Renal pelvis (tissue), 4 donors: Measurements from ENCODE around the gene STXBP1. TPM values are rescaled to one million over a fixed set of nuclear protein-coding genes. Genes with fewer than 3 reads are reported as not detected.

Experiments
- DNase-seq: peaks from one replicate; pipeline ENCODE4 v3.0.0-alpha.2; 2013
- polyA plus RNA-seq, 3 donors: library from polyadenylated mRNA; unstranded; fragments of 120-200 nt; gene quantifications; one replicate each; pipeline ENCODE4 v1.2.1, GENCODE V29; 2013; ENCODE audit not compliant: insufficient read length in 3 of 3

Gene STXBP1
- polyA plus RNA-seq, 3 donors: 27.7 to 33.4 (median 33.1) TPM

DNA sequence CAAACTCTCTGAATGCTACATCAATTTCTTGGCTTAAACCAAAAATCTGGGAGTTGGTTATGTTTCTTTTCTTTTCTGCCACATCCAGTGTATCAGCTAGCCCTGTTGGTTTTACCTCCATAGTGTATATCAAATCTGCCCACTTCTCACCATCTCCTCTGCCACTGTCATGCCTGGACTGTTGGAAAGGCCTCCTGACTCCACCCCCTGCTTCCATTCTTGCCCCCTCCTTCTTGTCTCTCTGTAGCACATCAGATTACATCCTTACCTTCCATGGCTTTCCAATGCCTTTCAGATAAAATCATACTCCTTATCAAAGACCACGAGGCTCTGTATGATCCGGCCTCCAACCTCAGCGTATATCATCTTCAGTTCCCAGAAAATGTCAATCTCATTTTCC, 35.4 kb downstream of the STXBP1 start:
- DNase-seq: no peak

DNA sequence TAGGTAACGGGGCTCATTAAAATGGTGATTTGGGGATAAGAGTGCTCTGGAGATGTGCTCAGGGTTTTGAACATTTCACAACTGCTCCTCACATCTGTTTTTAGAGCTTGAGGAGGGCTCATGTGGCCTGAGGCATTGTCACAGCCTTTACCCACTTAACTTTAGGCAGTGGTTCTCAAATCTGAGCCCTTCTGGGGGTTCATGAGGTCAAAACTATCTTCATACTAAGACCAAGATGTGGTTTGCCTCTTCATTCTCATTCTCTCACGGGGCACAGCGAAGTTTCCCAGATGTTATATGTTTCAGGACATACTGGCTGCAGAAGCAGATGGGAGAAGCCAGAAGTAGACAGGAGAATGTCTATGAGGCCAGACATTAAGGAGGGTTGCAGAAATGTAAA, 38.4 kb downstream of the STXBP1 start:
- no peak for DNase-seq

DNA sequence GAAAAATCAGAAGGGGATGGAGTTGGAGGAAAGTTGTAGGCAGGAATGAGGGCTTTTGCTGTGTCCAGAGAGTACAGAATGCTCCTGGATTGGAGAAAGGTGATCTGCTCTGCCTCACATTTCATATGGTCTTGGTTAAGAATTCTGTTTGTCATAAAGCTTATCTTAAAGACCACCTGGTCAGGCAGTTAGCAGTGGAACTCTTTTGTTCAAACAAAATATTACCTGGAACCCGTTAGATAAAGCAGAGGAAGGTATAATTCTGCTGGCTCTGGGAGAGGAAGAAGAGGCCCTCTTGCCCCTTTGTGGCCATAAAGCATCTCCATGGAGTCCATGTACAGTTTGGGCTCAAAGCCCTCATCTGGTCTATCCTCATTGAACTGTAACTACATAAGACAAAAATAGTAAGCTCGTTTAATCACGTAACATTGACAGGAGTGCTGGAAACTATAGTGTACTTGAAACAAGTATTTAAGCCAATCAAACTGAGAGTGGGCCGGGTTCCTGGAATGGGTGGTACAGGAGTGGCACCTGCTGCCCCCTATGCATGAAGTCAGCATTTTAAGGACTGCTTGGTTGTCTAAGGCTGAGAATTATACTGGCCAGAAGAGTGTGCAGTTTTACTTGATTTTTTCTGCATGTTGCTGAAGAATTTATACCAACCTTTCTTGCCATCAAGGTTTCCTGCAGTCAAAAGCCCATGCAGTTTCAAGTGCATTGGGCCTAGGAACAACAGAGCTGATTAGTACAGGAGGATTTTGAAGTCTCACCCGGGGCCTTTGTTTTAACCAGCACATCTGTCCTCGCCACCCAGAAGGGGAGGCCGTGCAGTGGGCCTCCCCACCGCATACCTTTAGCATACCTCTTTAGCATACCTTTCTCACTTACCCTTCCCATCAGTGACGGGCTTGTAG, 39.9 kb downstream of the STXBP1 start:
- DNase-seq: no peak

DNA sequence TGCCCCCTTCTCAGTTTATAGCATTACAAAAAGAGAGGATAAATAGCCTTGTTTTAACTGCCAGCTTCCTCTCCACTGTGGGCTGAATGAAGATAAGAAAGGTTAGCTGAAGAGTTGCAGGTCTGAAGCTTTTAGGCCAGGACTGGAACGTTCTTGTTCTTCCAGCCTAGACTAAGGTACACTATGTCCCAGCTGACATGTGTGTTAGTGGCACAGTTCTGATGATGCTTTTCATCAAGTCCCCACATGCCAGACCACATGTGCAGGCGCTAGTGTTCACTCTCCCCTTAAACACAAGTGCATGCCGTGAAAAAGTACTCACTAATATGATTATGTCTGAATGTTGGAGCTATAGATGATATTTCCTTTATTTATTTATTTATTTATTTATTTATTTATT, 40.7 kb downstream of the STXBP1 start:
- no peak for DNase-seq

DNA sequence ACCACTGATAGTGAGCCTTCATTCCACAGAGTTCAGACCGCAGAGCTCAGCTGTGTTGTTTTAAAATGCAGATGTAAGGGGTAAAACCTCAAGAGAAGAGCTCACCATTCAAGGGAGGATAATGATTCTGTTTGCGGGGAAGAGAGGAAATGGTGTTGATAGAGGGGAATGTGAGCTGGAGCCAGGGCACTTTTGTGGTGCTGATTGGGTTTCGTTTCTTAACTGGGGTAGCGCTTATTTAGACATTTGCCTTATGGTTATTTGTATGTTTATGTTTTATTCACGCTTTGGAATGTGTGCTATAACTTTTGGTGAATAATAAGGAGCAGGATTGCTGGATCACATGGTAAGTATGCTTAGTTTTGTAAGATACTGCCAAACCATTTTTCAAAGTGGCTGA, 42.5 kb downstream of the STXBP1 start:
- no peak for DNase-seq

DNA sequence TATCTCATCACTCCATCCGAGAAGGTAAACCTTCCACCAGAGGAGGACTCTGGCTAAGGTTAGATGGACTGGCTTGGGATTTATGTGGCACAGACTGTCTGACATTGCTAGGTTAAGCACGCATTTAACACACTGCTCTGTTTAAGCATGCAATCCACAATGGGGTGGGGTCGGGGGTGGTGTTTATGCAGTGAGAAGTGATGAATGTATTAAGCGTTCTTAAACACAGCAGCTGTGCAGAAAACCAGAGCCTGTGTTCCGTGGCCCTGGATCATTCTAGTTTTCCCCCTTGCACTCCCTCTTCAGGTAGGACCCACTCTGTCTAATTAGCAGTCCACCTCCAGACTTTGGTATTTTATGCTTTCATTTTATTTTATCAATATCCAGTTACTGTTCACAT, 46.4 kb downstream of the STXBP1 start:
- DNase-seq: no peak

DNA sequence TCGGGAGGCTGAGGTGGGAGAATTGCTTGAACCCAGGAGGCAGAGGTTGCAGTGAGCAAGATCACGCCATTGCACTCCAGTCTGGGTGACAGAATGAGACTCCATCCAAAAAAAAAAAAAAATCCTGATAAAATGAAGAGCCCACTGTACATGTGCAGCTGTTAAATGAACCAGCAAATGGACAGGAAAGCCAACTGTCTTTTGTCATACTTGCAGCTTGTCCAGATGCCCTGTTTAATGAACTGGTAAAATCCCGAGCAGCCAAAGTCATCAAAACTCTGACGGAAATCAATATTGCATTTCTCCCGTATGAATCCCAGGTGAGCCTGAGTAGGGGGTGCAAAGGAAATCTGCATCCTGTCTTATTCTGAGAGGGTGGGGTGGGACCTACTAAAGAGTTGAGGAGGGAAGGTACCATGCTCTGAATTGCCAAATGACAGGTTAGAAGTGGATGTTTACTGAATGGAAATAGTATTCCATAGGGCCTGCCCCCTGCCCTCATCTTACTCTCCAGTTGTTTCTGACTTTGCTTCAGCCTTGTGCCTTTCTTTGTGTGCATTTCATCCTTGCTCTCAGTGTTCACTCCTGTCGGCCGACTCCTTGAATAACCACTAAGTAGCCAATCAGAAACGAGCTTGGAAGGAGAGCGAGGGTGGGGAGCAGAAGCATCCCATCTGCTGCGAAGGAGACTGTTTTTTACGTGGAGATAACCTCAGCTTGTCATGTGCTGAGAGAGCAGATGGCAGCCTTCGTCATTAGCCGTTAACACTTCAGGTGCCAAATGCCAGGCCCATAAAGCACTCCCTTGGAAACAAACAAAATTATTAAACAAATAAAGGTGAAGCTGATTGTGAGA, 49.0 kb downstream of the STXBP1 start:
- DNase-seq: peak; percentile 43

DNA sequence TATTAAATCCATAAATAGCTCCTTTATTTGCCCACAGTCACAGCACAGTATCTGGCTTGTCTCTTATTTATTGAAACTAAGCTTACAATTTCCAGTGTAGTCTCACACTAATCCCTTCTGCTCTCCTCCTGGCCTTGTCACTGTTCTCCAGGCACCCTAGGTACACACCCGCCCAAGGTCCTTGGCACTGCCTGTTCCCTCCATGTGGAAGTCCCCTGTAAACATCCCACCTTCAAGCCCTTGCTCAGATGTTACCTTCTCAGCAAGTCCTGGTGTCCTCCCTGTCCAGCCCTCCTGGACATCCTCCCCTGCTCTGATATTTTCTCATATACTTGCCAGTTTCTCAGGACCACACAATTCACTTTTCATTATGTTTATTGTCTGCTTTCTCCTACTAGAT, 50.5 kb downstream of the STXBP1 start:
- DNase-seq: no peak

DNA sequence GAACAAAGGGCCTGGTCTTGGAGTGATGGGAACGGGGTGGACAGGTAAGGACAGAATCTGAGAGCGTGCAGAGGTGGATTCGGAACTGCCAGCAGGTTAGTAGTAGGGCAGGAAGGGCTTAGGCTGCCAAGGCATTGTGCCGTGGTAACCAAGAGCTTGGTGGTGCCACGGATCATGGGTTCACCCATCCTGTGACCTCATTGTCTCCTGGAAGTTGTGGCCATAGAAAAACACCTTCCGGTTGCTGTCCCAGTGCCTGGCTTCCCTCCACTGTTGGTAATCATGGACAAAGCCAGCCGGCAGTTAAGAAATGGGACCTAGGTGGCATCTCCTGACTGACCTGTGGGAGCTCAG, 52.2 kb downstream of the STXBP1 start:
- DNase-seq: no peak

DNA sequence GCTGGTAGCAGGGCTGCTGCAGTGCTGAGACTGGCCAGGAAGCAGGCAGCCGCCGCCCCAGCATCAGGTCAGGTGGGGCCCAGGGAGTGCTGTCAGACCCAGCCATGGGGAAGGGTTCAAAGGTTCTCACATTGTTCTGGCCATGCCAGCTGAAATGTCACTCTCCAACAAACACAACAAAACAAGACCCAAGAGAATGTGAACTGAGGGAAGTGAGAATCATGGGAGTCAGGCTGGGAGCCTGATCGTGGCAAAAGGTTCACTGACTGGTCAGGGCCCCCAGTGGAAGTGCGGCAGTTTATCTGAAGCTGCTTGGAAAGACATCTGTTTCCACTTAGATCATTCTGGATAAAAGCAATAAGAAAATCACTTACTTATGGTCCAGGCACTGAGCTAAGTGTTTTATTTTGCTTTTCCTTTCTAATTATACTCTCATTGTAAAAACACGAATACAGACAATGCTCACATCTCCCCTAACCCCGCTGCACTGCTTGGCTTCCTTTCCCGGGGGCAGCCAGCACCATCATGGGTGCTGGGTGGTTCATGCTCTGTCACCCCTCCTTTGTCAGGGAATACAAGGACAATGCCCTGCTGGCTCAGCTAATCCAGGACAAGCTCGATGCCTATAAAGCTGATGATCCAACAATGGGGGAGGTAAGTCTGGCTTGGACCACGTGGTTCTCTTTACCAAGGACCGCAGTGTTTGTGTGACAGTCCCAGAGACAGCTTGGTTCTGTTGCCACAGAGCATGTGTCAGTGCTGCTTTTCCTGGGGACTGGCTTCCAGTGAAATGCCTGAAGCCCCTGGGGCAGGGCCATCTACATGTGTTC, 52.8 kb downstream of the STXBP1 start:
- DNase-seq: no peak

DNA sequence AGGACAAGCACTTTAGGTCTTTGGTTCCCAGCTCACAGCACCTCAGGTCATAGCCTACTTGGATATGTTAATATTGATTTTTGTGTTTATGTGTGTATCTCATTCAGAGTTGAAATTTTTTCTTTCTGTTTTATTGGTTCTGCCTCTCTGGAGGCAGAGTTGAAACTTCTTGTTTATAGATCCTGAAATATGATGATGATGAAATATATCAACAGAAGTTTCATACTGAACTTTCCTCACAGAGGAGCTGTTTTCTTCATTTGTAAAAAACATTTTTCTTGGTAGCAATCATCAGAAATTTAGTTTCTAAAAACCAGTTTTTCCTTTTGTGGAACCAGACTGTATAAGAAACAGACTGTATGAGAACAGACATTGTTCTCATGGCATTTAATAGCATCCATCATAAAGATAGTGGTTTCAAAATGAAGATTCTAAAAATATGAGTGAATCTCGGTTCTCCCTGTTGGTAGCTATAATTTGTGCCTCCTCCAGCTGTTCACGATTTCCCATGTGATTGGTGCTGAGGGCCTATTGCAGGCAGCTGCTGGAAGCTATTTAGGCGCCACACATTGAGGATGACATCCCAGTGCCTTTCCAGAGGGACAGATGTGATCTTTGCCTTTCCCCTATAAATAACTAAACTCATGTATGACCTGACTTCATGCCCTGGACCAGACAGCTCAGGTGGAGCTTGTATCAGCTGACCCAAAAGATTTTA, 55.2 kb downstream of the STXBP1 start:
- no peak for DNase-seq

DNA sequence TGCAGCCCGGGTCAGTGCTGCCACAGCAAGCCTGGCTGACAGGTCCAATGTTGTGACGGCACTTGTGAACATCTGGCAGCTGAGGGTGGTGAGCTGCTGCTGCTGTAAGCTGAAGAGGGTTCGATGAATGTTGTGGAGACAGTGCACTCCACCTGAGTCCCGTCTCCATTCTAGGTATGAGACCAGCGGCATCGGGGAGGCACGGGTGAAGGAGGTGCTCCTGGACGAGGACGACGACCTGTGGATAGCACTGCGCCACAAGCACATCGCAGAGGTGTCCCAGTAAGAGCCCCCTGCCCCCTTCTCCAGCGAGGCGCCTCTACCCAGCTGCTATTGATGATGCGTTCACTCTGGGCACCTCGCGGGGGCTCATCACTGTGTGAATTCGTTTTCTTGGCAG, 55.8 kb downstream of the STXBP1 start:
- no peak for DNase-seq

DNA sequence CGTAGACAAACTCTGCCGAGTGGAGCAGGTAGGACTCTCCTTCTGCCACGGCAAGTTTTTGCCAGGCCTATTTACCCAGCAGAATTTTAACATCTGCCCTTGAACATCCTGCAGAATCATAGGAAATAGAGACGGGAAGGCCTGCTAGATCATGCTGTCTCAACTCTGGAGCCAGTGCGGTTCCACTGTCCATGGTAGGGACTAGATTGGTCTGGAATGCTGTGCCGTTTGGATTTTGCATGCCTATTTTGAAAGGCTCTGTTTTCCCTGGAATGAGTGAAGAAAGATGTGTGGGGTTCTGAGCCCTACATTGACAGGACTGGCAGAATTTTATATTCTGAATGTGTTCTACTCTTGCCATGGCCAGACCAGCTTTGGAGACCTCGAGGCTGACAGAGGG, 61.2 kb downstream of the STXBP1 start:
- DNase-seq: no peak

DNA sequence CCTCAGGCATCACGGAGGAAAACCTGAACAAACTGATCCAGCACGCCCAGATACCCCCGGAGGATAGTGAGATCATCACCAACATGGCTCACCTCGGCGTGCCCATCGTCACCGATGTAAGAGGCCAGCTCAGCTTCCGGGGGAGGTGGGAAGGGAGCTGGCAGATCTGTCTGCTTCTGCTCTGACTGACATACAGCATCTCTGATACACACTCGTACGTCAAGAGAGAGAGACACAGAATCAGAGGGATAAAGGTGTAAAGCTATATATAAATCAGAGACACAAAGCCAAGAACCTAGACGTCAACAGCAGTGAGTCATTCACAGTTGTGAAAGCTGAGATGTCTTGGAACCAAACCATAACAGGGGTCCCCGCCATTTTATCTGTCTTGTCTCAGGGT, 64.6 kb downstream of the STXBP1 start:
- DNase-seq: no peak

DNA sequence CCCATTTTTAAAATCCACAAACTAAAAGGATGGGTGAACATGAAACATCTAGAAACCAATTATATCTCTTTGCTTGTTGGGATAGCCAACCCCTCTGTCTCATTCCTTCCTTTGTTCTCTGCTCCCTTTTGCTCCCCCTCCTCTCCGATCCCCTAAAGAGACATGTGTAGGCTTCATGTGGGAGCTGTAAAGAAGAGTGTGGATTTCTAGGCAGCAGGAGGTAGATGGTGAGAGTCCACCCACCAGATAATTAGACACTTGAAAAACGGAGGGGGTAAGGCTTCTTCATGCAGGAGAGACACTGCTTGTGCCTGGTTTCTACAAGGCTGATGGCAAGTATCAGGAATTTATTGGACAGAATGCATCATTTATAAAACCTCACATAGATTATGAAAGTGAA, 67.4 kb downstream of the STXBP1 start:
- DNase-seq: no peak

DNA sequence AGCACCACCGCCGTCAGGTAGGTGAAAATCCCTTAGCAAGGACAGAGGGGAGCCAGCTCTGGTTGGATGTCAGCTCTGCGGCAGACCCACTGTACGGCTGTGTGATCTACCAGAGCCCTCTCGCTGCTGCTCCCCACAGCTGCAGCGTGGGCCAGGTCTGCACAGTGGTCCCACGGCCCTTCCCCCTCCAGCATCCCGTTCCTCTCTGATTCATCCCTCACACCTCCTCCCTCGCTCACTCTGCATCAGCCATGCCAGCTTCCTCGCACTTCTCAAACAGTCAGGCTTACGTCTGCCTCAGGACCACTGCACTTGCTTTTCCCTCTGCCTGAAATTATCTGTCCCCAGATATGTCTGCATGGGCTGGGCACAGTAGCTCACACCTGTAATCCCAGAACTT, 68.1 kb downstream of the STXBP1 start:
- DNase-seq: no peak

DNA sequence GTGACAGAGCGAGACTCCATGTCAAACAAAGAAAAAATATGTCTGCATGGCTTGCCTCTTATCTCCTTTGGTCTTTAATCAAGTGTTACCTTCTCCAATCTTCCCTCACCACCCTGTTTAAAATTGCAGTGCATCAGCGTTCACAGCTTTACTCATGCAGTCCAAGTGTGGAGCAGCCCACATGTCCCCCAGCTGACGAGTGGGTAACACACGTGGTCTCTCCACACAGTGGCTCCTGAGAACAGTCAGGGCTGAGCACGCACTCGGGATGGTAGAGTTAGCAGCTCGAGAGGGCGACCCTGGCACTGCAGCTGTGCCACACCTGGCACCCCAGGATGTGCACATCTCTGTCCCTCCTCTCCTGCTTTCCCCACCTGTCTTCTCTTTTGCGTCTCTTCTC, 68.8 kb downstream of the STXBP1 start:
- DNase-seq: no peak

DNA sequence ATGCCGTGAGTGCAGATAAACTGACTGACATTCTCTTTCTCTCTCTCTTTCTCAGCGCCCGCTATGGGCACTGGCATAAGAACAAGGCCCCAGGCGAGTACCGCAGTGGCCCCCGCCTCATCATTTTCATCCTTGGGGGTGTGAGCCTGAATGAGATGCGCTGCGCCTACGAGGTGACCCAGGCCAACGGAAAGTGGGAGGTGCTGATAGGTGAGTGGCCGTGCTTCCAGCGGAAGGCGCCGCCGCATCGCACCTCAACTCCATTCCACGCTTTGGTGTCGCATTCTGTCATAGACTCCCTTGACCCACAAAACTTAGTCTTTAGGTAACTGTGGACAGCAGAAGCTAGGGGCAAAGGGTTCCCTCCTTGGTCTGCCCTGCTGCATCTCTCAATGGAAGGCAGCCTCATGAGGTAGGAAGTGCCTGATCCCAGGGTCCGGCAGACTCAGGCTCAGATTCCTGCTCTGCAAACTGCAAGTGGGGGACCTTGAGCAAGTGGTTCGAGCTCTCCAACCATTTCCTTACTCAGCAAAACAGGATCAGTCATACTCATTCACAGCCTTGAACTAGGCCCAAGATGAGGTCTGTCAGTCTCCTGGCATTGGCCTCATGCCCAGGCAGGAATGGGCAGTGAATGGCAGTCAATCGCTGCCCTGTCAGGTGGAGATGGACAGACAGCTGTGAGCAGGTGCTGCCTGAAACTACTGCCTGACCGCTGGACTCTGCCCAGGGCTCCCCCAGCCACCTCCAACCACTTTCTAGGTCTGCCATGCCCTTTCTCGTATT, 70.5 kb downstream of the STXBP1 start:
- DNase-seq: no peak

DNA sequence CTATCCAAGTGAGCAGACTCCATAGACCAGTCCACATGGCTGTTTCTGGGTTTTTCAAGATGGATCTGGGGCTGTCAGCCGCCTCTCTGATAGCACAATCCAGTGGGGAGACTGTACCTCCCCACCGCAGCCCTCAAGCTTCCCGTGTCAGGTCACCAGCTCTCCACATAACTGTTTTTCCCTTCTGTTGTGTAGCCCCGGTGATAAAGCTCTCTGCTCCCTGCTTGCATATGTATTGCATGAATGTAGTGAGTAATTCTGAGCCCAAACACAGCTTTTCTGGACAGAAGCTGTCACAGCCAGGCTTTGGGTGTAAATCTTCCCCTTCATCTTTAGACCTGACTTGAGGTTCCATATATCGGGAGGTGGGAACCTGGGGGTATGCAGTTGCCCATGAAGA, 71.6 kb downstream of the STXBP1 start:
- no peak for DNase-seq

DNA sequence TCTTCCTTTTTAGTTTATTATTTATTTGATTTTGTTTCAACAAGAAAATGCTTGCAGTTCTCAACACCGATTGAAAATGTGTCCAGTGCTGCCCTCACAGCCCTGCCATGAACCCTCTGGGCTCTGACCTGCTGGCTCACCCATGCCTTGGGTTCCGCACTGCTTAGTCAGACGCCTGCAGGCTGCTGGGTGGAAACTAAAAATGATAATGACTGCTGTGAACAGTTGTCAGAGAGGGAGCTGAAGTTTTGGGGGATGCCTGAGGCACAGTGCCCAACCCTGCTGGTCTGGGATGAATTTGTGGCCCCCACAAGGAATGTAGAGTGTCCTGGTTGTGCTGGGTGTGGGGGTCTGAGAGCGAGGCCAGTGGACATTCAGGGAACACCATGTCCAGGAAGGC, 72.5 kb downstream of the STXBP1 start:
- no peak for DNase-seq
